GM12878 (cell line): Measurements from ENCODE around the gene MTRF1. TPM values are rescaled to one million over a fixed set of nuclear protein-coding genes. Genes with fewer than 3 reads are reported as not detected.

Source experiments
- ATAC-seq: fragments of 200-7000 bp; cut with Tn5 transposase; 3 replicates; pipeline ENCODE4 v1.9.1; 2020; ENCODE audit warnings: mild to moderate bottlenecking, moderate library complexity
- BruUV-seq: library from RNA; stranded (reverse); fragments of 400-500 nt; replicated peaks from 2 replicates; lab custom pipeline; 2021; lab: Mats Ljungman, UMichigan
- CTCF ChIA-PET: fragments of 300-600 bp; sonication (Branson Sonifier 250); formaldehyde crosslinking; extraction: SDS; loops from one replicate; lab custom pipeline; 2021; ENCODE audit warnings: inconsistent platforms; lab: Yijun Ruan, JAX
- POLR2A ChIA-PET: fragments of 350-600 bp; formaldehyde crosslinking; extraction: SDS; loops from one replicate; lab custom pipeline; 2021; ENCODE audit warnings: inconsistent platforms; lab: Charles Lee
- RAD21 ChIA-PET: fragments of 300-600 bp; sonication (Branson Sonifier 250); formaldehyde crosslinking; loops from one replicate; lab custom pipeline; 2023; ENCODE audit warnings: antibody characterized with exemption; ENCODE audit not compliant: unreplicated experiment; lab: Charles Lee
- SMC1A ChIA-PET: fragments of 300-600 bp; sonication (Branson Sonifier 250); formaldehyde crosslinking; loops from one replicate; lab custom pipeline; 2023; ENCODE audit not compliant: unreplicated experiment, uncharacterized antibody; lab: Charles Lee
- DNase-seq: peaks from one replicate; pipeline ENCODE4 v3.0.0-alpha.2; 2011; ENCODE audit warnings: low read depth, low spot score
- FAIRE-seq: peaks from 3 replicates; lab custom pipeline; 2011; peaks lifted over from hg19 to GRCh38; lab: Jason Lieb, UNC
- H2AFZ ChIP-seq: 2 replicates; pipeline ENCODE4 v1.6.0; 2011; ENCODE audit warnings: low read depth, low read length, control low read depth; ENCODE audit not compliant: control insufficient read depth
- H3K27ac ChIP-seq: 2 replicates; pipeline ENCODE4 v1.5.1; 2011; ENCODE audit warnings: control low read depth; ENCODE audit not compliant: control insufficient read depth, insufficient read depth
- H3K27me3 ChIP-seq, 2 experiments: replicated peaks in 1 of 2; 2 replicates each; pipeline versions ENCODE4 v1.6.0 to v1.6.1; 2011; ENCODE audit warnings: low read length in 1 of 2; ENCODE audit not compliant: control insufficient read depth in 2 of 2, insufficient read depth in 2 of 2
- H3K36me3 ChIP-seq, 2 experiments: 2 replicates each; pipeline ENCODE4 v1.5.1; 2011; ENCODE audit warnings: low read length in 1 of 2; ENCODE audit not compliant: control insufficient read depth in 2 of 2, insufficient read depth in 2 of 2
- H3K4me1 ChIP-seq: 2 replicates; pipeline ENCODE4 v1.6.1; 2011; ENCODE audit warnings: mild to moderate bottlenecking, low read length, moderate library complexity, mixed read lengths; ENCODE audit not compliant: control insufficient read depth, insufficient read depth
- H3K4me2 ChIP-seq: 2 replicates; pipeline ENCODE4 v1.6.0; 2011; ENCODE audit warnings: control low read depth; ENCODE audit not compliant: control insufficient read depth, insufficient read depth
- H3K4me3 ChIP-seq: fragments of 200-600 bp; sonication (generic); 2 replicates; pipeline ENCODE4 v1.5.1; 2016
- H3K79me2 ChIP-seq: 2 replicates; pipeline ENCODE4 v1.6.0; 2011; ENCODE audit warnings: low read length; ENCODE audit not compliant: control insufficient read depth, insufficient read depth
- H3K9ac ChIP-seq: 2 replicates; pipeline ENCODE4 v1.8.0; 2011; ENCODE audit warnings: low read length, control low read depth, mixed read lengths; ENCODE audit not compliant: control insufficient read depth, insufficient read depth
- H3K9me3 ChIP-seq: replicated peaks from 3 replicates; pipeline ENCODE4 v1.5.1; 2011; ENCODE audit warnings: mild to moderate bottlenecking, low read length; ENCODE audit not compliant: control insufficient read depth, insufficient read depth
- H4K20me1 ChIP-seq: 2 replicates; pipeline ENCODE4 v1.6.0; 2011; ENCODE audit not compliant: control insufficient read depth, insufficient read depth
- ASH2L ChIP-seq: fragments of 300-600, 200-600 bp; sonication (generic); IDR thresholded peaks from 2 replicates; pipeline ENCODE4 v1.6.1; 2017; ENCODE audit warnings: low read depth, mild to moderate bottlenecking, borderline replicate concordance
- ATF2 ChIP-seq: IDR thresholded peaks from 2 replicates; pipeline ENCODE4 v1.6.1; 2012; ENCODE audit warnings: low read length, inconsistent platforms
- MEF2B ChIP-seq: fragments of 450-650 bp; IDR thresholded peaks from 2 replicates; pipeline ENCODE4 v1.6.1; 2018; ENCODE audit warnings: mild to moderate bottlenecking, moderate library complexity; ENCODE audit not compliant: partially characterized antibody, poor library complexity, severe bottlenecking
- MTA3 ChIP-seq: IDR thresholded peaks from 2 replicates; pipeline ENCODE4 v1.6.1; 2012; ENCODE audit warnings: low read length, inconsistent platforms, borderline replicate concordance
- MXI1 ChIP-seq: fragments of 150-350 bp; IDR thresholded peaks from 2 replicates; pipeline ENCODE4 v1.6.1; 2011; ENCODE audit warnings: low read depth, mild to moderate bottlenecking, inconsistent platforms, low read length, improper control_type of control experiment
- NKRF ChIP-seq: fragments of 450-650 bp; conservative IDR thresholded peaks from 2 replicates; pipeline ENCODE4 v1.6.1; 2017; ENCODE audit warnings: mild to moderate bottlenecking, moderate library complexity
- PAX8 ChIP-seq: fragments of 450-650 bp; IDR thresholded peaks from 2 replicates; pipeline ENCODE4 v1.6.1; 2017; ENCODE audit warnings: mild to moderate bottlenecking, moderate library complexity
- PBX3 ChIP-seq: IDR thresholded peaks from 2 replicates; pipeline ENCODE4 v1.6.1; 2011; ENCODE audit warnings: mild to moderate bottlenecking, low read depth, low read length, moderate library complexity; ENCODE audit not compliant: insufficient replicate concordance
- PKNOX1 ChIP-seq: fragments of 450-650 bp; IDR thresholded peaks from 2 replicates; pipeline ENCODE4 v1.6.1; 2016; ENCODE audit warnings: mild to moderate bottlenecking
- RBBP5 ChIP-seq: fragments of 200-600 bp; sonication (generic); conservative IDR thresholded peaks from 2 replicates; pipeline ENCODE4 v1.6.1; 2016
- SIN3A ChIP-seq: IDR thresholded peaks from 2 replicates; pipeline ENCODE4 v1.6.1; 2012; ENCODE audit warnings: low read depth, low read length, improper control_type of control experiment
- SMARCA5 ChIP-seq: fragments of 450-650 bp; IDR thresholded peaks from 2 replicates; pipeline ENCODE4 v1.6.1; 2017; ENCODE audit warnings: mild to moderate bottlenecking
- STAT3 ChIP-seq: IDR thresholded peaks from 2 replicates; pipeline ENCODE4 v1.6.1; 2011; ENCODE audit warnings: low read depth, low read length, improper control_type of control experiment
- YY1 ChIP-seq: IDR thresholded peaks from 2 replicates; pipeline ENCODE4 v1.6.1; 2011; ENCODE audit warnings: low read depth, mild to moderate bottlenecking, low read length
- ZBED1 ChIP-seq: IDR thresholded peaks from 2 replicates; pipeline ENCODE4 v1.6.1; 2016; ENCODE audit warnings: borderline replicate concordance
- ZBTB4 ChIP-seq: fragments of 450-650 bp; formaldehyde crosslinking; IDR thresholded peaks from 2 replicates; pipeline ENCODE4 v1.4.0; 2022; ENCODE audit warnings: mild to moderate bottlenecking, moderate library complexity
- WGBS: methylation state at CpG from one replicate; pipeline ENCODE4 v1.1.6; 2016; ENCODE audit warnings: low lambda C conversion rate; ENCODE audit not compliant: insufficient replicate concordance, insufficient coverage; ENCODE audit errors: missing lambda C conversion rate; 5-methylcytosine and 5-hydroxymethylcytosine counted together
- in situ Hi-C: fragments of 300-500 bp; cut with MboI; formaldehyde crosslinking; loops from 9 replicates; pipeline ENCODE4 v1.14.3; 2018; ENCODE audit warnings: mixed read lengths
- intact Hi-C: fragments of 100-400 bp; cut with micrococcal nuclease; formaldehyde crosslinking; loops from one replicate; pipeline ENCODE4 v1.14.2; 2022; ENCODE audit not compliant: unreplicated experiment
- polyA plus RNA-seq, 11 experiments: library from polyadenylated mRNA; depleted of rRNA in 4 of 11; unstranded in 6 of 11; stranded (reverse) in 5 of 11; fragments of >200 nt; fragmentation: Nextera tagmentation in 4 of 11; fragmentation: Illumina TruSeq in 1 of 11; extraction: Ambion mirVana in 4 of 11; extraction: Trizol in 1 of 11; gene quantifications; 1 replicate in 1 of 11; 2 replicates in 10 of 11; pipeline versions ENCODE4 v1.2.1 to v1.2.3, GENCODE V29; 2011 to 2016; ENCODE audit warnings: inconsistent platforms in 2 of 11, missing spikeins in 2 of 11, low read depth in 1 of 11
- total RNA-seq, 4 experiments: library from RNA; depleted of rRNA in 3 of 4; stranded (reverse); fragments of >200 nt in 3 of 4; fragmentation: Illumina TruSeq in 1 of 4; extraction: Trizol in 1 of 4; gene quantifications; 2 replicates each; pipeline versions ENCODE4 v1.2.1 to v1.2.3, GENCODE V29; 2013 to 2021

MTRF1 gene
- total and polyA plus RNA-seq, 10 of the 15 experiments (the other 5 are each of a cell fraction or from before 2014, with no cell fraction given), result 12.1 to 33.7 (median 20.6) TPM

GRCh38 chr13:41312176-41312500 is 48.8 kb upstream of the MTRF1 start:
- in situ Hi-C loops (no loop called here), intact Hi-C loops (loop anchor here (5.0 kb wide), 1 partner anchor 180 kb away; the partner anchor contains the start of gene KBTBD6)
- peaks cover 6% of the 10 kb centered on the region; the same call in 1 of the 2 replicates for H3K4me1 ChIP-seq
- no peaks in the 10 kb centered on the region for H3K27me3 ChIP-seq
- H3K4me2 ChIP-seq, result peak overlapping the region; percentile 36; the same call in 1 of the 2 replicates
- ChIA-PET POLR2A (interaction anchor here (0.6 kb wide), 2 partner anchors 14 to 341 kb away, joined by 3 read pairs; no protein-coding TSS in a partner anchor), SMC1A (interaction anchor here (0.7 to 1.8 kb wide), 6 partner anchors 14 to 238 kb away, joined by 3 to 4 read pairs (median 3); partner anchors contain the start of gene MTRF1), RAD21 (interaction anchor here (0.5 to 1.5 kb wide), 4 partner anchors 49 to 961 kb away, joined by 3 to 4 read pairs (median 3); partner anchors contain the start of gene MTRF1), CTCF (no interaction called here)
- BruUV-seq, result no TSS peak
- H3K9ac ChIP-seq, result peak overlapping the region; percentile 85
- peak overlapping the region; percentile 91 for H2AFZ ChIP-seq
- peak overlapping the region; percentile 99 for H3K4me3 ChIP-seq
- peak overlapping the region; percentile 83 for H3K27ac ChIP-seq
- no peaks in the 10 kb centered on the region for H3K9me3 ChIP-seq
- H4K20me1 ChIP-seq, result no peaks in the 10 kb centered on the region
- H3K79me2 ChIP-seq, result peaks cover 60% of the 10 kb centered on the region
- no peak for FAIRE-seq
- H3K36me3 ChIP-seq, result no peaks in the 10 kb centered on the region
- under 1% methylated on average over 11 of the region's 11 CpGs for WGBS
- peak; percentile 39 for ATAC-seq
- no peak for DNase-seq
- TF ChIP-seq MEF2B, result no peak
- peak; percentile 22; the same call in 1 of the 2 replicates for TF ChIP-seq NKRF
- TF ChIP-seq ASH2L, result no peak
- no peak; the same call in 1 of the 2 replicates for TF ChIP-seq SIN3A
- no peak for TF ChIP-seq ZBED1
- peak; percentile 56; the same call in 1 of the 2 replicates for TF ChIP-seq YY1
- no peak for TF ChIP-seq SMARCA5
- no peak for TF ChIP-seq MTA3
- TF ChIP-seq STAT3, result no peak
- no peak for TF ChIP-seq PBX3
- TF ChIP-seq PAX8, result no peak
- TF ChIP-seq ATF2, result no peak
- TF ChIP-seq PKNOX1, result no peak
- TF ChIP-seq ZBTB4 (CRISPR knock-in tag), result no peak
- TF ChIP-seq MXI1, result peak; percentile 44; the same call in 1 of the 2 replicates
- TF ChIP-seq RBBP5, result 0 out of 2 replicates have a peak, but pooled peaks have one; percentile 1
